KBM-7 (cell line): Measurements from ENCODE around the gene AMMECR1.
A peak's percentile ranks its signal among the peaks of the same experiment; 100 is the strongest.

ENCODE experiments used
- DNase-seq: peaks from one replicate; pipeline ENCODE4 v3.0.0-alpha.2; 2015
- in situ Hi-C: fragments of 300-500 bp; cut with MboI; formaldehyde crosslinking; loops from 2 replicates; pipeline ENCODE4 v1.14.3; 2020; ENCODE audit warnings: low sequenced_read_pairs, low pct_unique_long_range_greater_than_20kb, mixed read lengths

Gene AMMECR1

DNA sequence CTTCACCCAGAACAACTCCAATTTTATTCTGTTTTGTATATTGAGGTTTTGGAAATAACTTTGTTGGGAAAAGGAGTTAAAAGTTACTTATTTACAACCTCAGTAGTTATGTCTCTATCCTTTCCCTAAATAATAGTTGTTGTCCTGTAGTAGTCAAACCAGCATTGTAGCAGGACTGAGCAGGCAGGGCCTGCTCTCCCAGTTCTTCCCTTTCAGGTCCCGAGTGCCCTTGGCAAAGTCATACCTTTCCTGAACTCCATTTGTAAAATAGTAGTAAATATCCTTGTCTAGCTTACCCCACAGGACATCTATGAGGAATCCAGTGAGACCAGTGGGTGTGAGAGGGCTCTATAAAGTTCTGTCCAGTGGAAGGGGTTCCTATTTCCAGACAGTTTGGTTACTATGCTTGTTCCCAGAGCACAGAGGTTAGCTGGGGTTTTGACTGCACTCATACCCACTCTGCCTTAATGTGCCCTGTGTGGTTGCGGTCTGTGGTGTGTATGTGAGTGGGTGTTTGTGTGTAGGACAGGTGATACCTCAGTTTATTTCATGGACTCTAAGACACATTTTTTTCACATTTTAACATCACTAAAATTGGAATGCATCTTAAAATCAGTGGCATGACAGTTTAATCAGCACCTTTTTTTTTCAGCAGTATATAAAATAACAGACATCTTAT, 136.3 kb downstream of the AMMECR1 start:
- DNase-seq: no peak
- in situ Hi-C loops: no loop called here

DNA sequence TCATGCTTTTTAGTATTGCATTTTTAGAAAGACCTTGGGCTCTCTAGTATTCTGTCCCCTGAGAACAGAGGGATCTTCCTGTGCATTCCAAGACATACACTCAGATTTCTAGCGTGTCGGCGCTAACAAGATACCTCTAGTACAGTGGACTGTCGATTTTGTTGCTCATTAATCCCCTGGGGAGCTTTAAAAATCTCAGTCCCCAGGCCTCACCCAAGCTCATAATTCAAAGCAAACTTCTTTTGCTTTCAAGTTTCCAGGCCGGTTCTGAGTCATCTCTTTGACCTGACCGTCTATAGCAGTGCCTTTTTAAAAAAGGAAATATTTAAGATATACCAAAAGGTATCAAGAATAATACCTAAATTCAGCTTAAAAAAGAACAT, 137.0 kb downstream of the AMMECR1 start:
- in situ Hi-C loops: no loop called here
- no peak for DNase-seq

DNA sequence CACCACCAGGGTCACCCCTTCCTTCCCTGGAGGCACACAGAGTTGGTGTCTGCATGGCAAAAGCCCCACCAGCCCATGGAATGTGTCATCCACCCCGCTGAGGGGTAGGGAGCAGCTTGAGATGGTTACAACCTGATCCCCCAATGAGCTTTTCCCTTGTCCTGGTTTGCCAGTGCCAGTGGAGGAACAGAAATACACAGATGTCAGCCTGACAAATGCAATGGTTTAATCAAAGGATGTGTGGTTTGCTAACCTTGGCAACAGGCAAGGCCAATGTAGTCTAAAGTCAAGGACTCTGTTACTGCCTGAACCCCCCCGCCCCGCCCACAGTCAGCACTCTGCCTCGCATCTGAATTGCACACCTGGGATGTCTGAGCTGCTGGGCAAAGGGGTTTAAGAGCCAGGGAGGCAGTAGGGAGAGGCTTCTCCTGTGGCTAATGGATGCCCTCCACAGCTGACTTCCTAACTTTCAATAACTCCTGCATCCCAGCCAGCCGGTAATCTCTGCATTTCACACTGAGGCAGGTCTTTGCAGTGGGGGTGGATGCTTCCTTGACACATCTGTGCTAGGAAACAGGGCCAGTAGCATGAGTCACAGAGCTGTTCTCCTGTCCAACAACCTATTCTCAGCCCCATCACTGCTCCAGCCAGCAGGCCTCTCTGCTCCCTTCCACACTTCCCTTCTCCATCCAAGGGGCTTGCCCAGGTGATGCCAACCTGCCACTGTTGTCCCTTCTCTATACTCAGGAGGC, 137.5 kb downstream of the AMMECR1 start:
- DNase-seq: no peak
- in situ Hi-C loops: no loop called here

DNA sequence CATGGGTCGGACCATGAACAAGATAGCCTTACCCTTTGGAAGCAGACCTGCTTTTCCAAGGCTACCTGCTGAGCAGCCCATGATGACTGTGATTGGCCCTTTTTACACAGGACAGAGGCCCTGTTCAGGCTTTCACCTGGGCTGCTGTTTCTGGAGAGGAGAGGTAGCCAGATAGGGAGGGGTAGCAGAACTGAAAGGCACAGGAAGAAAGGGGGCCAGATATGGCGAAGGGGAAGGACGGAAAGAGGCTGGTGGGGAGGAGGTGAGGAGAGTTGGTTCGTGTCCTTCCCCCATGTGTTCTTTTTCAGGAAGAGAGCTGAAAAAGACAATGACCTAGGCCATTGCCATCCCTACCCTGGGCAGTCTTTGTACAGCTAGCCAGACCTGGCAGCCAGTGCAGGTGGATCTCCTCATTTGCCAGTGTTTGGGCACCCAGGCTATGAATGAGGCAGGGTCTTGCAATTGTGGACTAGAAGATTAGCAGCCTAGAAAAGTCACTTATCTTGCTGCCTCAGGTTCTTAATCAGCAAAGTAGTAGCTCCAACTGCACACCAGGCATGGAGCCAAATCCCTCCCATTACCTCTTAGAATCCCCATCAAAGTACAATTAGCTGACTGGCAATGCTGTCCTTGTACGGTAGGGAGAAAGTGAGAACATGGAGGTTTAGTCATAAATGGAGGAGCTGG, 139.6 kb downstream of the AMMECR1 start:
- in situ Hi-C loops: no loop called here
- no peak for DNase-seq

DNA sequence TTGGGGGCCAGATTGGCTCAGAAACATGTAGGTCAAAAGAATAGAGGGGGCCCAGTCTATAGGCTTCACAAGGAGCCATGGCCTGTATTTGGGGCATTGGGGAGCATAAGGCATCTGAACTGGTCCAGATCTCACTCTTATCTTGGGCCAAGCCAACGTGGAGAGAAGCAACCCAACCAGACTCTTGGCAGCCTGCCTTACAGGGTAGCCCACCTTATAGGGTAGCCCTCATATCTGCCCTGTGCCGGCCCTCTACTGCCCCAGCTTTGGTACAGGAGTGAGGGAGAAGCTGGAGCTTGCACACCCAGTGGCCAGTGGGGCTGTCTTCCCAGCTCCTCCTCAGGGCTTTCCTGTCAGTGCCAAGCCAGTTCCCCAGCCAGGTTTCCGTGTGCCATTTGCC, 142.2 kb downstream of the AMMECR1 start:
- in situ Hi-C loops: no loop called here

DNA sequence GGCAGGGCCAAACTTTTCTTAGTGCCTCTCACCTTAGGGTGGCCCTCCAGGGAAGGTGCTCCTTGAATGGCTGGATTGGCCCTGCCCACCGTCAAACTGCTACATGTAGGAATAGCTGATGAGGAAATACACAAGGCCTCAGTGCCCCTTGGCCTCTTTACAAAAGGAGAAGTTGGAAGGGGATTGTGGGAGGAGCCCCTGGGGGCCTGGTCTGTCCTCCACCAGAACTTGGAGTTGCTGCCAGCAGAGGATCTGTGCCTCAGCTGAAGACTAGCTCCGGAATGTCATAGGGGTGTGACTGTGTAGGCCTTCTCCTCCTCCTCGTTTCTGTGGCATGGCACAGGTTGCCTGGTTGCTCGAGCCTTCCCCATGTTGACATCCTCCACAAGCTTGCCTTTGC, 142.7 kb downstream of the AMMECR1 start:
- DNase-seq: peak; percentile 92
- in situ Hi-C loops: no loop called here

More for the DNA sequence above, 142.2 kb downstream of the AMMECR1 start:
- DNase-seq: no peak

DNA sequence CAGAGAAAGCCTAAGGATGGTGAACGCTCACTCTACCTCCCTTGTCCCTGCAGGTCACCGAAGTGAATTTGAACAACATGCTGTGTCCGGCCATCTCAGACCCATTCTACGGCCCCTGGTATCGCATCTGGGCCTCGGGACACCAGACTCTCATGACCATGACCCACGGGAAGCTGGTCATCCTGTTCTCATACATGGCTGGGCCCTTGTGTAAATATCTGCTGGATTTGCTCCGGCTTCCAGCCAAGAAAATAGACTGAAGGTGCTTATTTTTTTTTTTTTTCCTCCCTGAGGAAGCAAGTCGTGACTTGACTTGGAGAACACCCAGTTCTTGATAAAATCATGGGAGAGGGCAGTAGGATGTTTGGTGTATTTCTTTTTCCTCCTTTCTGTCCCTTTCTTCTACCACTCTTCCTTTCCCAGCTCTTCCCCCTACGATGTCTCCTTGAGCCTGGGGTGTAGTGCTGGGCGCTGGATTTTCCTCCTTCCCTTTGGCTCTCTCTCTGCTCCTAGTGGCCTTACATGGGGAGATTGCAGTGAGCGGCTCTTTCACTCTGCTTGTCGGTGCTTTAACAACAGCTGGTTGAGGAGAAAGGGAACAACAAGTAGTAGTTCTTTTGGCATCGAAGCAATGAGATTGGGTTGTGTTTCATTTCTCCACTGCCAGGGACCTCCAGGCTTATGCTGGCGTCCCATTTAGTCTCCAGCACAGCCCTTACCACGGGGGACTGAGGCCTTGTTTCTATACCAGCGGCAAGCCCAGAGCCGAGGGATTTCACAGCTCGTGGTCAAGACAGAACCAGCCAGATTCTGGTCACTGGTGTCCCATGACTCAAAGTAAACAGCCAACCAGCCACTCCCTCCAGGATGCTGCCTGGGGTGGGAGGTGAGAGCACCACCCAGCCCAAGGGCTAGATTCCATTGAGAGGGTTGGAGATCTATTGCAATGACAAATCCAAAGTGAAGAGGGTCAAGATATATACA, 144.4 kb downstream of the AMMECR1 start:
- in situ Hi-C loops: no loop called here
- no peak for DNase-seq

DNA sequence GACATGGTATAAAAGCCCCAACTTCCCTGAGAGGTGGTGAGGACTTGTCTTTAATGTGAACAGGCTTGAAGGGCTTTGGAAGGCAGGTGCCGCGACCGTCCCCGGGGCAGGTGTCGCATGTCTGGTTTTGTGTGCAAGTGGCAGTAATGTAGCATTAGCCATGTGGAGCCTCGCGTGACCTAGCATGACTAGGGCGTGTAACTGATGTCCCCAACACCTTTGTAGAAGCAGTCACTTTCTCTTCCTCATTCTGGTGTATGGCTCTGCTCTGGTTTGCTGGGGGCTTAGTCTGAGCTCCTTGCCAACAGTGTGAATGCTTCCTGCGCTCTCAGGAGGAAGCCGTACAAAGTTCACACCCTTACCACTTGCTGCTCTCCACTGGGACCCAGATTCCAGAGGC, 145.7 kb downstream of the AMMECR1 start:
- in situ Hi-C loops: no loop called here
- no peak for DNase-seq

DNA sequence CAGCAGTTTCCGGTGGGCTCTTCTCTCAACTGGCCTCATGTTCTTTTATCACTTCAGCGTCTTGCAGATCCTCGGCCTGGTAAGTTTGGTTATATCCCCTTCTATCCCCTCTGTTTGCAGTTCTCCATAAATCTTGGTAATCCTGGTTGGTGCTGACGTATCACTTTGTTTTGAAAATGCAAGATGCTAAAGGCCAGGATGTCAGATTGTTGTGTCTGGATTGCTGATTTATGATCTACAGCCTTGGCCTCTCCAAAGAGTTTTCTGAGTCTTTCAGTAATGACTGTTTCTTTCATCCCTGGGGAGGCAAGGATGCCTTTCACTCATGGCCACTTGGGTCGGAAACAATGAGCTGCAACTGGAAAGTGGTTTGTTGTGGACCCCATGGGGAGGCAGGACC, 146.4 kb downstream of the AMMECR1 start:
- in situ Hi-C loops: no loop called here
- DNase-seq: no peak

DNA sequence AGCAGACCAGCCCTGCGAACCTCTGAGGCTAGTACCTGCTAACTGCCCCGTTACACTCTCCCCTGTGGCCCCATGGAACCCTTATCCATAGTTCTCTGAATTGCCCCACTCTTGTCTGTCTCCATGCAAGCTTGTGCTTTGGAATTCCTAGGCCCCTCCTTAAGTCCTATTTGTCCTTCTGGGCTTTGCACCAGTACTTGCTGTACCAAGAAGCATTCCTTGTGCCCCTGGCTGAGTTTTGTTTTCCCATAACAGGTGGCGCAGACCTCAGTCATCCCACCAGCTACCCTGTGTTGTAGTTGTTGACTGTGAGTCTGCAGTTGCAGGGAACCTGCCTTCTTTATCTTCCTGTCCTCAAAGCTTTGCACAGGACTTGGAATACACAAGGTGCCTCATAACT, 147.9 kb downstream of the AMMECR1 start:
- no peak for DNase-seq
- in situ Hi-C loops: no loop called here

DNA sequence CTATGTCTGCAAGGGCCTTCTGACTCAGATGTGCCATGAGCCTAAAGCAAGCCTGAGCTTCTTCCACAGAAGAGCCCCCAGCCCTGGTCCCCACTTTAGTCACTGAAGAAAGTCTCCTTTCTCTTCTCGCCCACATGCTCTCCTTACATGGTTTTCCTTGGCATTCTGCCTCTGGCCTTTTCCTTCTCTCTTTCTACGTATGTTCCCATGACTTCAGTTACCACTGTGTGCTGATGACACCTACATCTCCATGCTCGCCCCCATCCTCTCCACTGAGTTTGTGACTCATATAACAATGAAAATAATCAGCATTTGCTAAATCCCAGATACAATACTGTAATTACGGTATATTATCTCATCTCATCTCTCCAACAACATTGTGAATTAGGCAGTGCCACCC, 149.3 kb downstream of the AMMECR1 start:
- in situ Hi-C loops: no loop called here
- DNase-seq: no peak

DNA sequence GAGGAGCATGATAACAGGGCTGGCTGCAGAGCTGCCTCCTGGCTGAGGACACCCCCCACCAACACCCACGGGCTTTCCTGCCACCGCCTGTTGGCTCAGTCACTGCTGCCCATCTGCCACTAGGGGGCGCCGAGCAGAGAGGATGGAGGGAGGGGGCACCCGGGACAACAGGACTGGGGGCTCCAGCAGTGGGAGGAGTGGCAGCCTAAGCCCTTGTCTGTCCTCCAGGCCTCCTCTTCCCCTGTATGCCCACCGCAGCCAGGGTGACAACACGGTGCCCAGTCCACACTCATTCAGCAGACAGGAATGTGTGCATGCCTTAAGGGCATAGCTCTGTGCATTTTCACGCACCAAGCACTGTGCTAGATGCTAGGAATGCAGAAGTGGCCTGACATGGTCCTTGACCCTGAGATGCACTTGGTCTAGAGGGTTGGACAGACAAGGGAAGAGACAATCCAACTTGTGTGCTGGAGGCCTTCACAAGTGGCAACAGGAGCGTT, 149.9 kb downstream of the AMMECR1 start:
- peak; percentile 49 for DNase-seq
- in situ Hi-C loops: no loop called here

DNA sequence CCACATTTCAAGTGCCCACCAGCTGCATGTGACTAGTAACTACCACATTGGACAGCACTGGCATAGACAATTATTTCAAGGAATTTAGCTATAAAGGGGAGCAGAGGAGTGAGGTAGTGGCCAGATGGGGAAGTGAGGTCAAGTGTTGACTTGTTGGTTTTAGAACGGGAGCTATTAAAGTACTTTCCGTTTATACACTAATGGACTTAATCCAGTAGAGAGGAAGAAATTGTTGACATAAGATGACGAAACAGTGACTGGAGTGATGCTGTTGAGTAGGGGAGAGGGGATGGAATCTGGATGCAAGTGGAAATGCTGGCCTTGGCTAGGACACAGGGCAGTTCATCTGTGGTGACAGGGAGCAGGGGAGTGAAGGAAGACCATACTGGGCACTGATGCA, 154.4 kb downstream of the AMMECR1 start:
- in situ Hi-C loops: no loop called here
- DNase-seq: no peak

DNA sequence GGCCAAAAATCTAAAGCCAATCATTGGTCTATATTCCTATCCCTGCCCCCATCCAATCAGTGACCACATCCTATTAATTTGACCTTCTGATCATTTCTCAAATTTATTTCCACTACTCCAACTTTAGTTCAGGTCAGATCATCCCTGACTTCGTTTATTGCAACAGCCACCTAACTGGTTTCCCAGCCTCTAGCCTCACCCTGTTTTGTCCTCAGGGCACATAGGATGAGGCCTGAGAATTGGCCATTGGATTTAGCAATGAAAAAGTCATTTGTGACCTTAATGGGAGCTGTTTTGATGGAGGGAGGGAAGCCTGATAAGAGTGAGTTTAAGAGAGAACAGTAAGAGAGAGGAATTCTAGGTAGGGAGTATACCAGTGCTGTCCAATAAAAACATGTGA, 155.0 kb downstream of the AMMECR1 start:
- DNase-seq: no peak
- in situ Hi-C loops: no loop called here

DNA sequence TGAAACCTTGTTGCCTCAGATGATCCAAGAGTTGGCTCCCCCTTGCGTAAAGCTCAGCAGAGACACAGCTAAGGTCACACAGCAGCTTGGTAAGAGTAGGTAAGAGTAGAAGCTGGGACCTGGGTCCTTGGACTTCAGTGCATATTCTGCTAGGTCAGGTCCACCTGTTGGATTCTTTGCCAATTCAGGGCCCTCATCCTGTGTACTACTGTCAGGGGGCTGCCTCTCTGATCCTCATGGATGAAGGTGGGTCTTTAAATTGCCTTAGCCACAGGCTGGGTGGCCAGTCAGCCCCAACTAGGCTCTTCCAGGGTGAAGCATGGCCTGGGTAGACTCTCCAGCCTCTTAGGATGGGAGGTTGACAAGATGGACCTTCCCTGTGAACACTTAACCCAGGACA, 155.8 kb downstream of the AMMECR1 start:
- in situ Hi-C loops: no loop called here
- DNase-seq: no peak

DNA sequence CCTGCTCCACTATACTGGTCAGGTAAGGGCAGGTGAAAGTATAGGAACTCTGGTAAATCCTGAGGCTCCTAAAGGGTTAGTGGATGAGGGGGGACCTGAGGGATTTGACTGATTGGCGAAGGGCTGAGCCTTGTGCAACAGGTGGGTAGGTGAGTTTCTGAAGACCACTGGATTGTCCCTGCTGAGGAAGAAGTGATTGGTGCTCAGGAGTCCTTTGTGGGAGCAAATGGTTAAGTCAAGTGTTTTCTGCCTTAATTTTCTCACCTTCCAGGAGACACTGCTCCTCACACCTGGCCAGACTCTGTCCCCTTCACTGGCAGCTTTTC, 156.6 kb downstream of the AMMECR1 start:
- in situ Hi-C loops: no loop called here
- DNase-seq: no peak

DNA sequence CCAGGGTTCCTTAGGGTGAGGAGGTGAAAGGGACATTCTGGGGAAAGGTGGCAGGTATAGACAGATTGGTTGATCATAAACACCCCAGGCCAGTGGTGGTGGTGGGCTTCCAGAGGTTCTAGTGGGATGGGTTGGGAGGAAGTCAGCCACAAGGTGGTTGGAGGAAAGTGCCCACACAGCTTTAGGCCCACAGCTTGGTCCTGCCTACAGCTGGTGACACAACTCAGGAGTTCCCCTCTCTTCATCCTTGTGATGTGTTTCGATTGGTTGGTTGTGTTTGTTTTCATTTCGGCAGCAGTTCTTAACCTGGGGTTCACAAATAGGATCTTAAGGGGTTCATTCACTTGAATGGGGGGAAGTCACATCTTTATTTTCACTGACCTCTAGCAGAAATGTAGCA, 158.0 kb downstream of the AMMECR1 start:
- in situ Hi-C loops: loop anchor here (5.0 kb wide), 1 partner anchor 242 kb away; no protein-coding TSS in a partner anchor
- no peak for DNase-seq

DNA sequence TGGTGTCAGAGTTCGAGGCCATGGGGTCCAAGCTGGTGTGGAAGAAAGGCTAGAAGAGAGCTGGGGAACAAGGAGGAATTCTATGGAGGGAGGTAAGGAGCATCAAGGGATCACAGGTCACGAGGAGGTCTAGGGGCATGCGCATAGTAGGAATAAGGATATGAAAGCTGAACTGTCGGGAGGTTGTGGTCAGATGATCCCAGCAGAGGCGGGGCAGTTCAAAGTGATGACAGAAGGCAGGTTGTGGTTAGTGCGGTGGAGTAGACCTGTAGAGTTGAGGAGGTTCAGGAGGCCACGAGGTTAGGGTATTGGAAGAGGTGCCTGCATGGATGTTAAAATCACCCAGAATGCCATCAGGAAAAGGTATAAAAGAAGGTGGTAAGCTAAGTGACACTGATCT, 158.7 kb downstream of the AMMECR1 start:
- DNase-seq: peak; percentile 37
- in situ Hi-C loops: loop anchor here (5.0 kb wide), 1 partner anchor 243 kb away; no protein-coding TSS in a partner anchor

DNA sequence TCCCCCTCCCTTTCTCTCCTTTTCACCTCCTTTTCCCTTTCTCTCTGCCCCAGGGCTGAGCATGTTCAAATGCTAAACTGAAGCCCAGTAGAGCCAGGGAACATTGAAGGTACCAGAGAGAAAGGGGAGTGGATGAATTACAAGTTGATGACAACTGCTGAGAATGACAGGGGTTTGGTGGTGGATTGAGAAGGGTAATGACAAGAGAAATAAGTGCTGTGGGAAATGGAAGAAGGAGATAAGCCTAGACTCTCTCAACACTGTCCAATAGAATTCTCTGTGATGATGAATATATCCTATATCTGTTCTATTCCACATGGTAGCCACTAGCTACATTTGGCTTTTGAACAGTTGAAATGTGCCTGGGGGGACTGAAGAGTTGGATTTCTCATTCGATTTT, 160.4 kb downstream of the AMMECR1 start:
- in situ Hi-C loops: loop anchor here (5.0 kb wide), 1 partner anchor 245 kb away; no protein-coding TSS in a partner anchor
- no peak for DNase-seq
